HG03135 (cell line): Measurements from ENCODE around the gene ARMC2.
A peak's percentile ranks its signal among the peaks of the same experiment; 100 is the strongest.
"Not testable (repeated sequence)": the region's sequence is repeated elsewhere in the genome, so short reads cannot be mapped to it uniquely, and the experiment has no call there.

ENCODE experiments used
- ATAC-seq: cut with Tn5 transposase; IDR thresholded peaks from one replicate; pipeline ENCODE4 v1.9.1; 2021; ENCODE audit warnings: mild to moderate bottlenecking, moderate library complexity; ENCODE audit not compliant: unreplicated experiment

ARMC2 gene

DNA sequence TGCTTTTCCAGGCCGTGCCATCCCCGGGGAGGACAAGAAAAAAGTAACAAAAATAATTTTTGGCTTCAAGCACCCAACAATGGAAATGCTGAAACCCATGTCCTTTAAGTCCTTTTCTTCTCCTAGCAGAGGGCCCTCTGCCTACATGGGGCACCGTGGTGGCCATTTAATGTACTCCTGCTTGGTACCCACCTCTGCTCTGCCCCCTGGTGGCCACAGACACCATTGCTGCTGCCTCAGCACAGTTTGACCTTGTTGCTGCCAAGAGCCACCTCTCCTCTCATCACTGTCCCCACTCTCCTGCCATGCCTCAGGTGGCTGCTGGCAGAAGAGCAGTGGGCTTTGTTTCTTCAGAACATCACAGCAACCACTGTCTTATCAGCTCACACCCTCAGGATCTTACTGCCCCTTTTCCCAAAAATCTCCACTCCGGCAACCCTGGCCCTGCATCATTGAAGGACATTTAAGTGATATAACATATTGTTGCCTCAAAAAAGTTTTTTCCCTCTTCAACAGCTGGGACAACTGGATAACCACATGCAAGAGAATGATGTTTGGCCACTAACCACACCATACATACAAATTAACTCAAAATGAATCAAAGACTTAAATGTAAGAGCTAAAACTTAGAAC is 12.9 kb upstream of the ARMC2 start:
- ATAC-seq = peak; percentile 80

DNA sequence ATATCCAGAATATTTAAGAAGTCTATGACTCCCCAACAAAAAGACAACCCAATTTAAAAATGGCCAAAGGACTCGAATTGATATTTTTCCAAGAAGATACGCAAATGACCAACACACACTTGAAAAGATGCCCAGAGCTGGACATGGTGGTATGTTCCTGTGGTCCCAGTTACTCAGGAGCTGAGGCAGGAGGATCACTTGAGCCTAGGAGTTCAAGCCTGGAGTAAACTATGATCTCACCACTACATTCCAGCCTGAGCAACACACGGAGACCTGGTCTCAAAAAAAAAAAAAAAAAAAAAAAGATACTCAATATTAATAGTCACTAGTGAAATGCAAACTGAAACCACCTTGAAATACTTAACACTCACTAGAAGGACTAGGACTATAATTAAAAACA is 12.2 kb upstream of the ARMC2 start:
- ATAC-seq = no peak

DNA sequence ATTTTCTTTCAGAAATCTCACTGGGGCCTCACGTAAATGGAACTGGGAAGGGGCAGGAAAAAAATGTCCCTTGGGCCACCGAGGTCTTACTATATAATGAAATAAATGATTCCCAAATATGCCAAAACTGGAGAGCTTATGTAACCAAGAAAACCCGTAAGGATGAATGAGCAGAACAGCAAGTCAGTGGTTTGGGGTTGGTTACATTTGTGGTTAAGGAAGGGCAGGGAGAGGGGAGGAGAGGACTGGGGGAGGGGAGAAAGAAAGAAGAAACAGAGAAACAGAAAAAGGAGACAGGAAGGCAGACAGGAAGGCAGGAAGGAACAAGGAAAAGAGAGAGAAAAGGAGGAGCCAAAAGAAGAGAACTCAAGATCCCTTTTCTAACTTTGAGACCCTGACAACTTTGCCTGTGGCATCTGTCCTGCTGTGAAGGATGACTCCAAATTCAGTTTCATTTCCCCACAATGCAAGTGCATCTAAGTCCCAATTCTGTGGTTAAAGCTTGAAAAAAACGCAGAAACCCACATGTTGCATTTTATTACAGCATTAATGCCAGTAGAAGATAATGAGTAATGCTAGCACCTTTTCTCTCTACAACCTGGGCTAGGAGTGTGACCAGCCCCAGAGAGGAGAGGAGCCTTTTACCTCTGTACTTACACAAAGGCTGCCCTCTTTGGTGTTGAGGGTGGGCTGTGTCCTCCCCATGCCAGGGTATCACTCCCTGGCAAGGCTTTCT is 10.8 kb upstream of the ARMC2 start:
- ATAC-seq = no peak

DNA sequence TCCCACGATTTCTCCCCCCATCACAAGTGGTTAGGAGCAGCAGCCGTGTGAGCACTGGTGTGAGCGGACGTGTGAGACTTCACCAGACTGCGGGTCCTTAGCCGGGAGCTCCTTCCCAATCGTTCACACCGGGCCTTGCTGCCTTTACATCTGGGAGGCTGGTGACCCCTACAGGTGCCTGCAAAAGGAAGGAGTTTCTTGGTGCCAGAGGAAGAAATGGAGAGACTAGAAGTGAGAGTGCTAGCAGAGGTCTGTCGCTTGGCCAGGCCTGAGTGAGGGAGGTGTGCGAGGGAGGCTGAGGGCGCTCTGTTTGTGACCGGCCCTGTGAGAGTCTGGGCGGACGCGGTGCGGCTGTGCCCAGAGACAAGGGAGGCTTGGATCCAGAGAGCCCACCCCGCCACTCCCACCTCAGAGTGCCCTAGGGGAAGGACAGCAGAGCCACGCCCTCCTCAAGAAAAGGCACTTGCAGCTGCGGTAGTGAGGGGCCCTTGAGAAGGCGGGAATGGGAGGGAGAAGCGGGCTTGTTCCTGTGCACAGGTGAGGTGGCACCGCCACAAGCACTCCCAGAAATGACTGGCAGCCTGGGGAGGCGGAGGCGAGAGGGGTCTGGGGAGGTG is 10.0 kb upstream of the ARMC2 start:
- ATAC-seq = no peak

DNA sequence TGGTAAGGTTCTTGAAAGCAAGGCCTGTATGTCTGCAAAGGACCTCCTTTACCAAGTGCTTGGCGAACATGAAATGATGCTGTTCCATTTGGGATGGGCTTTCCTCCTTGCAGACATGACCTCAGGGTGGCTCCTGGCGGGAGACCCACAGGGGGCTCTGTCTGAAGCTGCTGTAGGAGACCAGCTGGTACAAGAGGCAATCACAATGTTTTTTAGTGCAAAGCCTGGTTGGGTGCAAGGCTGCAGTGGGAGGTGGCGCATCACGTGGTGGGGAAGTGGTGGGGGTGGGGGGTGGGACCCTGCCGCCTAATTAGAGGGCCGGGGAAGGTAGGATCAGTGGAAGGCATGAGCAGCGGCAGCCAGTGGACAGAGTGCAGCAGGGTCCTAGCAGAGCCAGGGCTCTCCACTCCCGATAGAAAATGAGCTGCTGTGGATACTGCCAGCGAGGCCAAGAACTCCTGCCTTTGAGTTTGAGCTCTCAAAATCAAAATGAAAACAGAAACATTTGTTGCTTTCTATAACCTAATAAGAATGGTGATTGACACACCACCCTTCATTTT is 9.1 kb upstream of the ARMC2 start:
- ATAC-seq = no peak

DNA sequence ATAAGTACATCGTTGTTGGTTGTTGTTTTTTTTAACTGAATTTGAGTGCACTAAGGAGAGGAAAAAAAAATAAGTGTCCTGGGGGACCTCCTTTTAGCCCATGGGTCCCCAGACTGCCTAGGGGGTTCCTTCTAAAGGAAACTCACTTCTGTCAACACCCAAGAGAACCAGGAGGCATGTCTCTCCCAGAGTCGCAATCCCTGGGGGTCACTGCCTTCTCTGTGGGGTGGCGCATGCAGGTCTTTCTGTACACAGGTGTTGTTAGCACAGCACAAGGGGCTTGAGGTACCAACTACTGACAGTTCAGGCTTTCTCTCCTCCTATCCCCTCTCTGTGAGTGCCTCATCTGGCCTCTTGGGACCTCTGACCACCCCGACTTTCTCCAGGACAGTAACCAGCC is 7.3 kb upstream of the ARMC2 start:
- ATAC-seq = no peak

DNA sequence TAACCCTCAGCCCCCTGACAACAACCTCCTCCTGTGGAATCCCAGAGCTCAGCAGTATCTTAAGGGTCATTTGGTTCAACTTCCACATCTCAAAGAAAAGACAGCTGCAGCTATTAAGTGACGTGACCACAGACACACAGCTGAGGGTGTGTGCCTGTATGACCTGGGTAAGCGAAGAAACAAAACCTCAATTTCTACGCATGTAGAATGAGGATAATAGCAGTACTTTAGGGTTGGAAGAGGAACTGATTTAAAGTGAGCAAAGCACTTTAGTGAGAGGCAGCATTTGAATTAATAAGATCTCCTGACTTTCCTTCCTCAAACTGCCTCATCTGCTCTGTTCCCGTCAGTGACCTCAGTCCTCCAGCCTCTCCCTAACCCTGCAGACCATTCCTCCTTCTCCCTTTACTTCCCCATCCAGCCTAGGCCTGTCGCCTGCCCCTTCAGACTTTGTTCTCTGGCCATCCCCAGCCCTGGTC is 6.8 kb upstream of the ARMC2 start:
- no peak for ATAC-seq

DNA sequence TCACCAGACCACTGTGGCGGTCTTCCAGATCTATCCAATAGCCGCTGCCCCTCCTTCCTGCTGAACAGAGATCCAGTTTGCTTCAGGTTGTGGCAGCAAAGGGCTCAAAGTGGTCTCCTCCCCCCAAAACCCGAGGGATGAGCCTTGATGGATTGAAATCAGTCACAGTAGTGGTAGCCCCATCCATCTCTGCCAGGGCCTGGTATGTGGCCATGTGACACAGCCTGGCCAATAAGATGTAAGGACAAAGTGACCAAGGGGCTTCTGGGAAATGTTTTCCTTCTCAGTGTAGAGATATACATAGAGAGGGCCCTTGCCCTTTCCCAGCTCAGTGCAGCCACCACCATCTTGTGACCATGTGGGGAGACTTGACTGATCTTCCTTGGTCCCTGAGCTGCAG is 4.1 kb upstream of the ARMC2 start:
- no peak for ATAC-seq

DNA sequence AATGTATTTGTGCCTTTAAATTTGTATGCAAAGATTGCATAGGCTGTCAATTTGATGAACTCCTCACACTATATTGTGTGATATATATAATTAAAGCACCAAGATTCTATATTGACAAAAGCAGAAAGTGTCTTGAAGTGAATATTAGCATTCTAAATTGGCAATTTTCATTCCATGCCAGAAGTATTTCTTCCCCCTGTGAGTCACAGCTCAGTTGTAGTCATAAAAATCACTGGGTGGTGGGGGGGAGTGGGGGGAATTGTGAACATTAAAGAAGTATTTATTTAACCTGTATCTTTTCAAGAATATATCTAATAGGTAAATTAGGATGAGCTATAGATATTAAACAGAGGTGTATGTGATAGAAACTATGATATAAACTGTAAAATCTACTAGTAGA is 3.1 kb upstream of the ARMC2 start:
- ATAC-seq = no peak

DNA sequence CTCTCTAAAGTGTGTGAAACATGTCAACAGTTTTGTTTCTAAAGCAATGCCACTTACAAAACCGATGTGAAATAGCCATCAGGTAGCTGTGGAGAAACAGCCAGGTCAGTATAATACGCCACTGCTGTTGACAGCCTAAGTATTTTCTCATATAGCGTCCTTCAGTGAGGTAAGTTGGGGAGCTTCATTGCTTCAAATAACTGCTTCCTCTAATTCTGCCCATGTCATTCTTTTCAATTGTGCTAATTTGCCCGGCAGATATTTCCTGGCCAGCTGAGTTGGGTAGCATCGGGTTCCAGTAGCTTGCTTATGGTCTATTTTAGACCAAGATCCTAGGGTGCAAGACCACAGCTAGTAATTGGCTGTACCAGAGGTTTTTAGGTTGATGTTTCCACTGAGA is 2.1 kb upstream of the ARMC2 start:
- ATAC-seq = no peak

DNA sequence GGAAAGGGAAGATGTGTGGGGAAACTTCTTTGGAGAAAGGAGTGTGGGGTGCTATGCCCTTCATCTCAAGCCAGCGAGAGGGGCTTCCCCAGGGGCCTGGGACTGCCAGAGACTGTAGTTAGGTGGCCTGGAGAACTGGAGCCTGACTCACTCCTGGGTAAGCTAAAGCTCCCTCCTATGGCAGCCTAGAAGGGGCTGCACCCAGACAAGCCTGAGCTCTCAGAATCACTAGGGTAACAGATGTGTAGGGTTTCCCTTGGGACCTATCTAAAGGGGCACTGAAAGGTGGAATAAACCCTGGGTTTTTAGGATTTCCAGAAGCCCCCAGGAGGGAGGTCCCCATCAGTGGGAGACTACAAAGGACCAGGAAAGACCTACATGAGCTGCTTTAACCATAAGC is 1.6 kb upstream of the ARMC2 start:
- ATAC-seq = no peak

DNA sequence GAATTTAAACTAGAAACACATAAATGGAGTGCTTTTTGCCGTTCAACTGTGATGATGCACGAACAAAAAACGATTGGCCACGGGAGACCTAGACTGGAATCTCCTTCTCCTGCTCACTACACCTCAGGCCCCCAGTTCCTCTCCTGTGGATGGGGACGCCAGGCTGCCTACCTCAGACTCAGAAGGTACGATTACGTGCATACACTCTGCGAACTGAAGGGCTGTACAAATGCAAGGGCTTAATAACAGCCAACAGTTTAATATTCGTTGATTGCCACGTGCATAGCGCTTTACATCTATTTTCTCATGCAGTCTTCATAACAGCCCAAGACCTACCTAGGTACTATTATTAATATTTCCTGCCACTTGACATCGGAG is 495 bp upstream of the ARMC2 start:
- no peak for ATAC-seq

DNA sequence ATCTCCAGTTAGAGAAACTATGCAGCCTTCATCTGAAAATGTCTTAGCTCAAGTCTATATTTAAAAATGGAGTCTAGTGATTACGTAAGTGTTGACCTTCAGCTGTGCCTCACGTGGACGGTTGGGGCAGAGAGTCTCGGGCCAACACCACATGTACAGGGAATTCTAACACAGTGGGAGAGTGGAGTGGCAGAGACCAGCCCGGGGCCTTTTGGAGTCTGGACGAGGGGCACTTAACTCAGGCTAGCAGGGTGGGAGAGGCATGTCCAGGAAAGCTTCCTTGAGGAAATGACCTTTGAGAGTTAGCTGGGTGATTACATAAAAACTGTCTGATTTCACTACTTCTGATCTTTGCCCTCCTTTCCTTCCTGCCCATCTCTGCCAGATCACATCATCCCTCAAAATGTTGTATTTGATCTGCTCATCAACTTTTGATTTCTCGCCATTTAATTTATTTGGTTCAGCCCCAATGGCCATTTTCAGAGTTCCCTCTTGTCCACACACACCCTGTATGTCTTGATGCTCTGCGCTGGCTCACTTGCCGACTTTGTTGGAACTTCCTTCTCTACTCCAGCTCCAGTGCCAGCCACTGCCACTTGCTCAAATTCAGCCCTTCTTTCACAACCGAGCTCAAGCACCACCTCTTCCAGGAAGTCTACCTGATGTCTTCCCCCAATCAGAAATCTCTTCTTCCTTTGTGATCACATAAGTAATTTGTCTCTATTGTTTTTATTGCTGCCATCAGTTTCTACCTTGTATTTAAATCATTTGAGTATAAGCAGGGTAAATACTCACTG is 2.6 kb downstream of the ARMC2 start:
- no peak for ATAC-seq

DNA sequence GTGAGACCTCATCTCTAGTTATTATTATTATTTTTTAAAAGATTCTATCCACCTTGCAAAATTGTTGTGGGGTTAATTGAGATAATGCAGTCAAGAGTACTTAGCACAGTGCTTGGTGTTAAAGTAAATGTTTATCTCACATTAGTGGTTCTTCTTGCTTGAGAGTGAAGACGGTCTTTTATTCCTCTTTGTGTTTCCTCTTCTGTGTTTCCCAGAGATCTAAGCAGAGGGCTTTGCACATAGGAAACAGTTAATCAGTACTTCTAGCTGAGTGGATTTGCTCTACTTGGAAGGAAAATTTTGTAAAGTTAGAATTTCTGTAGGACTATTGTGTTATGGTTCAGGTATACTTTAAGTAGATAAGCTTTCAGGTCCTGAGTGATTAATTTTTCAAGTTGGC is 3.5 kb downstream of the ARMC2 start:
- no peak for ATAC-seq

DNA sequence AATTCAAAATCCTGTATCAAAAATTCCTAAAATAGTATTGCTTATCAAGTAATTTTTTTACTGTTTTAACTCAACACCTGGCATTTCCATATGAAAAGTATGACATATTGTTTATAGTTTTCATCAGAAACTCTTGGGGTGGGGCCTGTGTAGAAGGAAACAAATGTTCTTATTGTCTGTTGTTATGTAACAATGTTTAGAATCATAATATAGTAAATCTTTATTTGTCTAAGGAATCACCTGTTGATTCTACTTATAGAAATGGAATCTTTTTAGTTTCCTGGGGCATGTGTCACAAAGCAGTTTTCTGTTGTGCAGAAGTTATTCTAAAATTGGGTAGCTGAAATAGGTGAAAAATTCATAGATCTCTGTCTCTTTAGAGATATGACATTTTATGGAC is 4.9 kb downstream of the ARMC2 start:
- ATAC-seq = no peak

DNA sequence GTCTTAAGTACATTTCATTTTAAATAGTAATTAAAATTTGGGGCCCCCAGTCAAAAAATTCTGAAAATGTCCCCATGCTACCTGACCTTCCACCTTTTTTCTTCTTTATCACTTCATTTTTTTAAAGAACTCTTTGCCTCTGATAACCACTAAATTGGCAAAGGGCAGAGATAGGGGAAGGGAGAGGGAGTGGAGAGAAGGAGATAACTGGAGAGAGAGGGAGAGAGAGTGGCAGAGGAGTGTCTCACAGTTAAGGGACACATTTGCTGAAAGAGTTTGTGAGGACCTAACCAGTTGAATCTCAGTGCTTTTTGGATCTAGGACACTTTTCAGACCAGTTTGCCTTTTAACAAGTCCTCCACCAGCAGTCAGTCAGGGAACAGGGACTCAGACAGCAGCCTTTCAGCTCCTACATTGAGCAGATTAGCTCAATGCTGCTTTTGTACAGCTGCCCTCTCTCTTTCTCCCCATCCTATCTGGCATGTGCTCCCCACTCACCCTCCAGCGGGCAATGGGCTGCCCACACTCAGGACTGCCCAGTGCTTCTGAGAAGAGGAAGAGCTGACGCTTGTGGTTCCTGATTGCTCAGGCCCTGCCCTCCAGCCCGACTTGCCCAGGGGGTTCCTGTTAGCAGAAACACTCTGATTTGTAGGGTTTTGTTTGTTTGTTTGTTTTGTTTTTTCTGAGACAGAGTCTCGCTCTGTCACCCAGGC is 14.4 kb downstream of the ARMC2 start:
- no peak for ATAC-seq

DNA sequence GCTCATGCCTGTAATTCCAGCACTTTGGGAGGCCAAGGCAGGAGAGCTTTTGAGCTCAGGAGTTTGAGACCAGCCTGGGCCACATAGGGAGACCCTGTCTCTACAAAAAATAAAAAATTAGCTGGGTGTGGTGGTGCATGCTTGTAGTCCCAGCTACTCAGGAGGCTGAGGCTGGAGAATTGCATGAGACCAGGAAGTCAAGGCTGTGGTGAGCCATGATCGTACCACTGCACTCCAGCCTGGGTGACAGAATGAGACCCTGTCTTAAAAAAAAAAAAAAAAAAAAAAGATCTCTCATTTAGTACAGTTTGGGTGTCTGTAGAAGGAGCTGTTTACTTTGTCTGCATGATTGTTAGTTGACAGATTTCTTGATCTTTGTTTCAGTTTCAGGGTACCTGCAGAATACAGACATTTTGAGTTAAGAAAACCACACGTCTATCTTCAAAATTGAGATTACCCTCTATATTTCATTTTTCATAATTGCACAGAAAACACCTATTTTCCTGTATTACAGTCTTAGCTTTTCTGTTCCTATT is 17.6 kb downstream of the ARMC2 start:
- ATAC-seq = not testable (repeated sequence)

DNA sequence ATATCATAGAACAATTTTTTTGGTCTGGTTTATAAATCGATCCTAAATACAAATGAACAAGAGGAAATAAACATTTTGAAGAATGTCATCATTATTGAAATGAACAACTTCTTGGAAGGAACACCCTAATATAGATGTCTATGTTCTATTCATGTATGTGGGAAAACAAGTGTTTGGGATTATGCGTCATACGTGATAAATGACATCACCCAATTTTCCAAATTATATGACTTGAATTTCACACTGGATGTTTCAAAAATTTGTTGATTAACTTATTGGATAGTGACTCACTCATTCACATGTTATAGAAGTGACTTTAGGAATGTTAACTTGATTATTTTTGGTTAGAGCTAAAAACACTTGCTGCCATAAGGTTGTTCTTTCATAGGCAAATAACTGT is 18.6 kb downstream of the ARMC2 start:
- no peak for ATAC-seq

DNA sequence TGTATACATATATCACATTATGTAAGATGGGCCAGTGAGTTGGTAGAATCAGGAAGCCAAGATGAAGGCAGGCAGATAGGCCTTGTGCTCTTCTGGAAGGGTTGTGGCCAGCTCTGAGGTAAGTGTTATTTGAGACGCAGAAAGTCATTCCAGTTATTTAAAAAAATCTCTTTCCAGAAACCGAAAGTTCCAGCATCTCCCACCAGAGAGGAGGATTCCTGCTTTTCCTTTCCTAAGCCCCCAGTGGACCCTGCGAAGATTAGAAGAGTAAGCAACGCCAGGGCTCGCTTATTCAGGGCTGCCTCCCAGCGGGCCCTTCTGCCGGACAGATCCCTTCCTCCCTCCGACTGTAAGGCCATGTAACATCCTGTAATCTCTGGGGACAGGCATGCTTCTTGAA is 20.4 kb downstream of the ARMC2 start:
- ATAC-seq = no peak

DNA sequence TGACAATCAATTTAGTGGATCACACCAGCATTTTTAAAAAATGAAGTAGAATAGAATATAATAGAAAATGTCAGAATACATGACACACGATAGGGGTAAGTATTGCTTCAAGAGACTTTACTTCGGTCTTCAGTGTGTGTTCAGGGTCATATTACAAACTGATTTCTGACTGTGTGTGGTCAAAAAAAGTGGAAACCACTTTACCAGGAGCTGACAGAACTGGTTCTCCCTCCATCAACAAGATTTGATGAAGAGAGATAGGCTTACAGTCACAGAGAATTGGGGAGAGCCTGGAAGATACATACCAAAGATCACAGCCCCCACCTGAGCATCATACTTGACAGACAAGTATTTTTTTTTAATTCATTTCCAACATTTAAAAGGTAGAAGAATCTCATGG is 21.7 kb downstream of the ARMC2 start:
- ATAC-seq = no peak
